Aorta (tissue), 5 donors: Measurements from ENCODE around the gene FAM186B. TPM values are rescaled to one million over a fixed set of nuclear protein-coding genes. Genes with fewer than 3 reads are reported as not detected.

Experiments
- ATAC-seq: fragments of 200-7000 bp; cut with Tn5 transposase; one replicate; pipeline ENCODE4 v1.9.1; 2022; ENCODE audit warnings: moderate library complexity; ENCODE audit not compliant: low FRiP score
- DNase-seq, 2 donors: peaks; one replicate each; pipeline ENCODE4 v3.0.0-alpha.2; 2020
- H3K27ac ChIP-seq, 2 donors: one replicate each; pipeline ENCODE4 v1.5.1; 2013; ENCODE audit warnings: low read length in 2 of 2, mild to moderate bottlenecking in 2 of 2, moderate library complexity in 2 of 2, control low read depth in 1 of 2, inconsistent platforms in 1 of 2, low read depth in 1 of 2
- H3K27me3 ChIP-seq, 2 donors: one replicate each; pipeline ENCODE4 v1.6.1; 2013; ENCODE audit warnings: control low read depth in 1 of 2, low read length in 1 of 2, mild to moderate bottlenecking in 1 of 2, moderate library complexity in 1 of 2; ENCODE audit not compliant: insufficient read depth in 2 of 2, control insufficient read depth in 1 of 2
- H3K36me3 ChIP-seq, 2 donors: one replicate each; pipeline ENCODE4 v1.6.1; 2013; ENCODE audit warnings: control low read depth in 1 of 2, low read length in 1 of 2, mild to moderate bottlenecking in 1 of 2; ENCODE audit not compliant: insufficient read depth in 2 of 2, control insufficient read depth in 1 of 2
- H3K4me1 ChIP-seq, 2 donors: one replicate each; pipeline ENCODE4 v1.6.1; 2013; ENCODE audit warnings: low read length in 2 of 2, control low read depth in 1 of 2, mild to moderate bottlenecking in 1 of 2, moderate library complexity in 1 of 2; ENCODE audit not compliant: insufficient read depth in 2 of 2, control insufficient read depth in 1 of 2
- H3K4me3 ChIP-seq, 2 donors: one replicate each; pipeline ENCODE4 v1.5.1; 2013; ENCODE audit warnings: low read length in 2 of 2, control low read depth in 1 of 2, mild to moderate bottlenecking in 1 of 2
- H3K9me3 ChIP-seq: one replicate; pipeline ENCODE4 v1.6.1; 2013; ENCODE audit warnings: mild to moderate bottlenecking, low read length; ENCODE audit not compliant: control insufficient read depth
- WGBS, 2 donors: extraction: QIAGEN DNeasy Blood & Tissue Kit; methylation state at CpG; one replicate each; pipeline ENCODE4 v1.1.7; 2013; 5-methylcytosine and 5-hydroxymethylcytosine counted together
- intact Hi-C, 2 donors: fragments of 100-400 bp; cut with DNase I; formaldehyde crosslinking; loops; one replicate each; pipeline versions ENCODE4 v1.14.2 to v1.15.0; 2022
- polyA plus RNA-seq, 2 donors: library from polyadenylated mRNA; stranded (reverse); fragments of 200-250 nt; gene quantifications; one replicate each; pipeline ENCODE4 v1.2.3, GENCODE V29; 2013
- total RNA-seq, 2 donors: library from RNA; stranded (reverse); fragmentation: NEBNext Ultra II Directional; extraction: Animal tissue kit (Norgen Biotek cat#: 25700); gene quantifications; one replicate each; pipeline ENCODE4 v1.2.1, GENCODE V29; 2021
- donor health status: healthy with polysubstance abuse.
- donor health status: Bipolar disorder and iron deficiency.
- donor health status: DM: no; HTN: no; CAD: no.
- donor health status: DM: no; HTN: no; CAD: no.
- donor health status: DM: yes; HTN: yes; CAD: no.

Gene FAM186B
- total and polyA plus RNA-seq, 4 donors = 0.23 to 0.30 (median 0.26) TPM; not detected in 1

DNA sequence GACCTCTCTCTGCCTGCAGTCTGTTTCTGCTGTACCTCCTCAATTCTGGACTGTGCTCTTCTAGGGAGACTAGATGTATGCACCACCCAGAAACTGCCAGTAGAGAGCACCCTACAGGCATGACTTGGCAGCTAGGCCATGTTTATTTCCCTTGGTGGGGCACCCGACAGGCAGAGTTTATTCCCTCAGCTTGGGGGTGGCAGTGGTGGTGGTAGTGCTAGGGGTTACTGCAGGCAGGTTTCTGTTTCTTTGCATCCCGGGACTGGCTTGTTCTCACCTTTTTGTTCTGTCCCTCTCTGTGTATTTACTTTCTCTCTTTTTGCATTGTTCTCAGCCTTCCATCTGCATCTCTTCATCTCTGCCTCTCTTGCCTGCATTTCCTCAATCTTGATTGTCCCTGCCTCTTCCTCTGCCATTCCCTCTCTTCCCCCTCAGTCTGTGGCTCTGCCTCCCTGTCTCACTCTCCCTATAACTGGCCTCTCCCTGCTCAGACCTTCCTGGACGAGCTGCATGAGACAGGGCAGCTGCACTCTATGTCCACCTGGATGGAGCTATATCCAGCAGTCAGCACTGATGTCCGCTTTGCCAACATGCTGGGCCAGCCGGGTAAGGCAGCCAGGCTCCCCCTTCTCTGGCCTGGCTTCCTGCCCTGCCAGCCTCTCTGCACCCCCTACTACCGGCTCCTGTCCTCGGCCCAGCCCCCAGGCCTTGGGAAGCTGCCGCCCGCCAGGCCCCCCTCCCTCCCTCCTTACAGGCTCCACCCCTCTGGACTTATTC is 31.7 kb upstream of the FAM186B start:
- Histone ChIP-seq H3K9me3 (no peaks in the 10 kb centered on the region), H3K4me1 (no peaks in the 10 kb centered on the region), H3K27ac (no peak overlapping the region), H3K4me3 (no peak overlapping the region), H3K36me3 (peaks cover 0 to 6% of the 10 kb centered on the region in 2 donors), H3K27me3 (no peaks in the 10 kb centered on the region)
- no peak for DNase-seq
- WGBS, 2 donors = 20 to 23% methylated on average over 9 of the region's 9 CpGs
- intact Hi-C loops = no loop called here
- peak; percentile 71 for ATAC-seq

DNA sequence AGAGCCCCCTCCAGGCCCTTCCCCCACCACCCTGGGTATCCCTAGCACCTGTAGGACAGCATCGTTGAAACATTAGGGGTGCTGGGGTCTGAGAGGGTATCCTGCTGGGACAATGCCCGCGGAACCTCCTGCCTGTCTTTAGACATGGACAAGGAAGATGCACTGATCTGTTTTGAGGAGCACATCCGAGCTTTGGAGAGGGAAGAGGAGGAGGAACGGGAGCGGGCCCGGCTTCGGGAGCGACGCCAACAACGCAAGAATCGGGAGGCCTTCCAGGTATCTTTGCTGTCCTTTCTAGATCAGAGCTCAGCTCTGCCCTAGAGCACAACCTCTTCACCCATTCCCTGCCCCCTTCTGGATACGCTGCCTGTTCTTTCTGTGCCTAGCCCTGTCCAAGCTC is 31.1 kb upstream of the FAM186B start:
- ATAC-seq (no peak), DNase-seq (no peak)
- intact Hi-C loops = no loop called here
- Histone ChIP-seq H3K27ac (no peak overlapping the region), H3K9me3 (no peaks in the 10 kb centered on the region), H3K36me3 (peaks cover 0 to 3% of the 10 kb centered on the region in 2 donors), H3K27me3 (no peaks in the 10 kb centered on the region), H3K4me3 (no peak overlapping the region), H3K4me1 (no peaks in the 10 kb centered on the region)
- 67 to 74% methylated on average over 13 of the region's 13 CpGs for WGBS, 2 donors

GRCh38 chr12:49635656-49636055 is 30.2 kb upstream of the FAM186B start:
- DNase-seq = no peak
- intact Hi-C loops = no loop called here
- Histone ChIP-seq H3K27ac (no peak overlapping the region), H3K36me3 (peaks cover 0 to 3% of the 10 kb centered on the region in 2 donors), H3K9me3 (no peaks in the 10 kb centered on the region), H3K4me3 (no peak overlapping the region), H3K27me3 (no peaks in the 10 kb centered on the region), H3K4me1 (no peaks in the 10 kb centered on the region)
- ATAC-seq = no peak
- WGBS, 2 donors = 85 to 90% methylated on average over 4 of the region's 4 CpGs

DNA sequence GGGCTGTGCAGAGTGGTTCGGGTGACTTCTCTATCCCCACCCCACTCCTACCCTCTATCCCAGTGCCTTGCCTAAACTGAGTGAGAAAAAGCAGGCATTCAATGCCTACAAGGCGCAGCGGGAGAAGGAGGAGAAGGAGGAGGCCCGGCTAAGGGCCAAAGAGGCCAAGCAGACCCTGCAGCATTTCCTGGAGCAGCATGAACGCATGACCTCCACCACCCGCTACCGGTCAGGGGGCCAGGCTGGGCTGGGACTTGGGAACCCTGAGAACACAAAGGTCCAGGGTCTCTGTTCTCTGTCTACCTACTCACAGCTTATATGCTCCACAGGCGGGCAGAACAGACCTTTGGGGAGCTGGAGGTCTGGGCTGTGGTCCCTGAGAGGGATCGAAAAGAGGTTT is 29.6 kb upstream of the FAM186B start:
- H3K4me1 ChIP-seq = no peaks in the 10 kb centered on the region
- peaks cover 0 to 3% of the 10 kb centered on the region in 2 donors for H3K36me3 ChIP-seq
- H3K4me3 ChIP-seq = no peak overlapping the region
- H3K27me3 ChIP-seq = no peaks in the 10 kb centered on the region
- WGBS, 2 donors = 82% methylated on average over 9 of the region's 9 CpGs
- ATAC-seq (no peak), DNase-seq (no peak)
- no peaks in the 10 kb centered on the region for H3K9me3 ChIP-seq
- intact Hi-C loops = no loop called here
- no peak overlapping the region for H3K27ac ChIP-seq

DNA sequence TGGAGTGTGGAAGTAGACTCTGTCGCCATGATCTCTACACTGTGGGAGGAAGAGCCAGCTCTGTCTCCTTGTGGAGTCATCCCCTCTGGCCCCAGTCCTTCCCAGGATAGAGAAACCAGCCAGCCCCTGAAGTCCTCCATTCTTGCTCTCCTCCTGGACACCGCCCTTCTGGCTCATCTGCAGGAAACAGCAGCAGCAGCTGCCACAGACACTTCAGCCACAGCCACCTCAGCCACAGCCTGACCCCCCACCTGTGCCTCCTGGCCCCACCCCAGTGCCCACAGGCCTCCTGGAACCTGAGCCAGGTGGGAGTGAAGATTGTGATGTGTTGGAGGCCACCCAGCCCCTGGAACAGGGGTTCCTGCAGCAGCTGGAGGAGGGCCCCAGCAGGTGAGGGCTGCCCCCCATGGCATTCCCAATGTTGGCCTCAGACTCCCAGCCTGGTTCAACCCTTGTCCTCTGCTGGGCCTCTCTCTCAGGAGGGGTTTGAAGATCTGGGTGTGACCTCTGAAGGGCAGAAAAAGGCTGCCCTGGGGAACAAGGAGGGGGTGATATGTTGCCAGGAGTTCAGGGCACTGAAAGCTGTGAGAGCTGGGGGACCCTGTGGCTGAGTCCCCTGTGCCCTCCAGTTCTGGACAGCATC is 28.4 kb upstream of the FAM186B start:
- intact Hi-C loops = no loop called here
- 92 to 93% methylated on average over 2 of the region's 2 CpGs for WGBS, 2 donors
- Histone ChIP-seq H3K4me3 (no peak overlapping the region), H3K4me1 (no peaks in the 10 kb centered on the region), H3K36me3 (peaks cover 0 to 3% of the 10 kb centered on the region in 2 donors), H3K9me3 (no peaks in the 10 kb centered on the region), H3K27me3 (no peaks in the 10 kb centered on the region), H3K27ac (no peak overlapping the region)
- DNase-seq (peak in 1 of 2 donors; percentile 32), ATAC-seq (no peak)

DNA sequence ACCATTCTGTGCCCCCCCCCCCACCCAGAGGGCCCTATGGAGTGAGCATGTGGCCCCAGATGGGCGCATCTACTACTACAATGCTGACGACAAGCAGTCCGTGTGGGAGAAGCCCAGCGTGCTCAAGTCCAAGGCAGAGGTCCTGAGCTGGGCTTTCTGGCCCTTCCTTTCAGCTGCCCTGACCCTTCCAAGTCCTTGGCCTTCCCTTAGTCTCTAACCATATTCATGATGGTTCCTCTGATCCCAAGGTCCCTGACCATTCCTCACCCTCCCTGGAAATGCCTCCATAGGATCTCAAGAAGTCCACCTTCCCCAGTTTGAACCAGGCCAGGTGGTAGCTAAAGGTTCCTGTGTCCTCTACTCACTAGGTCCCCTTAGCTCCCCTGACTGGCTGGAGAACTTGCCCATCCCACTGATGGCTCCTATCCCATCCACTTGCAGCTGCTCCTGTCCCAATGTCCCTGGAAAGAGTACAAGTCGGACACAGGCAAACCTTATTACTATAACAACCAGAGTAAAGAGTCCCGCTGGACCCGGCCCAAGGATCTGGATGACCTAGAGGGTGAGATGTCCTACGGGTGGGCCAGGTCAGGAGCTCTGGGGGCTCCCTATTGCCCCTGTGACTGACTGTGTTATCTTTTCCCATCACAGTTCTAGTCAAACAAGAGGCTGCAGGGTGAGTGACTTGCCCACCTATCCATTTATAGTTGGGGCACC is 27.7 kb upstream of the FAM186B start:
- Histone ChIP-seq H3K36me3 (peaks cover 0 to 3% of the 10 kb centered on the region in 2 donors), H3K27me3 (no peaks in the 10 kb centered on the region), H3K27ac (no peak overlapping the region), H3K4me3 (no peak overlapping the region), H3K9me3 (no peaks in the 10 kb centered on the region), H3K4me1 (no peaks in the 10 kb centered on the region)
- intact Hi-C loops = no loop called here
- DNase-seq (no peak), ATAC-seq (no peak)
- 81 to 84% methylated on average over 8 of the region's 8 CpGs for WGBS, 2 donors

- peaks cover 0 to 3% of the 10 kb centered on the region in 2 donors for H3K36me3 ChIP-seq
Observed at GRCh38 chr12:49632401-49632800, 27.0 kb upstream of the FAM186B start.

DNA sequence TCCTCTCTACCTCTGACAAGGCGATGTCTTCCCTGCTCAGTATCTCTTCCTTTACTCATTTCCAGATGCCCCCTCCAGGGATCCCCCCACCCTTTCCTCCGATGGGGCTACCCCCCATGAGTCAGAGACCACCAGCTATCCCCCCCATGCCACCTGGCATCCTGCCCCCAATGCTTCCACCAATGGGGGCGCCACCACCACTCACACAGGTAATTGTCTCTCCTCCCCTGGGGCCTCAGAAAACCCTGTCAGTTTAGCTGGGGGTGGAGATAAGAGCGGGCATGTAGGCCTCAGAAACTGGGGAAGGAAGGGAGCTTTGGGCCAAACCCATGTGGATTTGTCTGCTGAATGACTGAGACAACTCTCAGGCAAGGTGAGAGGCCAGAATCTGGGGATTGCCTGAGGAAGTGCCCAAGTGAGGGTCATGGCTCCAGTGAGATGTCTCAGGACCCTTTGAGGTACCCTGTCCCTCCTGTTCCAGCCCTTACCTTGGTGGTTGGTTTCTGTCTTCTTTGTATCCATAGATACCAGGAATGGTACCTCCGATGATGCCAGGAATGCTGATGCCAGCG is 26.0 kb upstream of the FAM186B start:
- 82 to 90% methylated on average over 6 of the region's 6 CpGs for WGBS, 2 donors
- H3K27ac ChIP-seq = no peak overlapping the region
- intact Hi-C loops = no loop called here
- DNase-seq (no peak), ATAC-seq (no peak)
- no peaks in the 10 kb centered on the region for H3K27me3 ChIP-seq
- H3K4me3 ChIP-seq = no peak overlapping the region
- H3K36me3 ChIP-seq = peaks cover 0 to 3% of the 10 kb centered on the region in 2 donors
- no peaks in the 10 kb centered on the region for H3K9me3 ChIP-seq
- no peaks in the 10 kb centered on the region for H3K4me1 ChIP-seq

More at GRCh38 chr12:49632401-49632800, 27.0 kb upstream of the FAM186B start:
- intact Hi-C loops = no loop called here
- no peak for DNase-seq
- no peaks in the 10 kb centered on the region for H3K27me3 ChIP-seq
- 89 to 91% methylated on average over 9 of the region's 9 CpGs for WGBS, 2 donors
- H3K4me3 ChIP-seq = no peak overlapping the region
- H3K4me1 ChIP-seq = no peaks in the 10 kb centered on the region
- ATAC-seq = no peak
- no peak overlapping the region for H3K27ac ChIP-seq
- no peaks in the 10 kb centered on the region for H3K9me3 ChIP-seq
